OCI-M2 (cell line): Measurements from ENCODE around the gene FAM162A.
A peak's percentile ranks its signal among the peaks of the same experiment; 100 is the strongest.
"Not testable (repeated sequence)": the region's sequence is repeated elsewhere in the genome, so short reads cannot be mapped to it uniquely, and the experiment has no call there.

ENCODE experiments used
- DNase-seq: peaks from one replicate; lab custom pipeline; 2025; ENCODE audit not compliant: unreplicated experiment; lab: John Stamatoyannopoulos, UW

FAM162A gene, protein sequence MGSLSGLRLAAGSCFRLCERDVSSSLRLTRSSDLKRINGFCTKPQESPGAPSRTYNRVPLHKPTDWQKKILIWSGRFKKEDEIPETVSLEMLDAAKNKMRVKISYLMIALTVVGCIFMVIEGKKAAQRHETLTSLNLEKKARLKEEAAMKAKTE

GRCh38 chr3:122383771-122384697 lies at the start of gene FAM162A:
Gene FAM162A, plus strand, starts transcription at chr3:122384182. Its CDS starts 84 bp downstream, at chr3:122384266.
- DNase-seq: peak; percentile 49

DNA sequence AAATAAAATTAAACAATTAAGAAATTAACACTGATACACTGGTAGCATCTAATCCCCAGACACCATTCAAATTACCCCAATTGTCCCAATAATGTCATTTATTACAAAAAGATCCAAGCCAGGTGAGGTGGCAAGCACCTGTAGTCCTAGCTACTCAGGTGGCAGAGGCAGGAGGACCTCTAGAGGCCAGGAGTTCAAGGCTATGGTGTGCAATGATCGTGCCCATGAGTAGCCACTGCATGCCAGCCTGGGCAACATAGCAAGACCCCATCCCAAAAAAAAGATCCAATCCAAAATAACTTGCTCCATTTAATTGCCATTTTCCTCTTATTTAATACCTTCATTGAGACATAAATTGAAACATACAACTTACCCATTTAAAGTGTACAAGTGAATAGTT lies 41.2 kb upstream of the FAM162A start:
- DNase-seq: no peak

DNA sequence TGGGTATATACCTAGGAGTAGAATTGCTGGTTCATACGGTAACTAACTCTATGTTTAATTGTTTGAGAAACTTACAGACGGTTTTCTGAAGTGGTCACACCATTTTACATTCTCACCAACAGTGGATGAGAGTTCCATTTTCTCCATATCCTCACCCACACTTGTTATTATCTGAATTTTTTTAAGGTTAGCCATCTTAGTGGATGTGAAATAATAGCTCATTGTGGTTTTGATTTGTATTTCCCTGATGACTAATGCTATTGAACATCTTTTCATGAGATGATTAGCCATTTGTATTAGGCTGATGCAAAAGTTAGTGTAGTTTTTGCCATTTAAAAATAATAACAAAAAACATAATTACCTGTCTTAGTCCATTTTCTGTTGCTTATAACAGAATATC lies 40.3 kb upstream of the FAM162A start:
- DNase-seq: no peak

DNA sequence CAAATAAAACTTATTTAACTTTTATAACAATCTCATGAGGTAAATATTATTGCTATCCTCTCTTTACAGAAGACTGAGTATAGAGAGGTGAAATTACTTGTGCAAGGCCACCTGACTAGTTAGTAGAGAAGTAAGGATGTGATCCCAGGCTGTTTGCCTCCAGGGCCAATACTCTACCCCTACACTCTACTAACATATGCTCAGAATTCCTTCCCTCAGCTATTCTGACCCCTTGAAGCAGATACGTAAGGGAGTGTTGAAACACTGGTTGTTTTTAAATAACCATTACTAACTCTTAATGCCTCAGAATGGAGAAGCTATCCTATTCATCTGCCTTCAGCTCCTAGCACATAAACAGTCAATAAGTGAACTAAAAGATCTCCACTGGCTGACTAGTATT lies 34.8 kb upstream of the FAM162A start:
- DNase-seq: no peak

- no peak for DNase-seq
These were observed 33.1 kb upstream of the FAM162A start for GRCh38 chr3:122350814-122351418.

GRCh38 chr3:122351612-122352011 lies 32.4 kb upstream of the FAM162A start:
- DNase-seq: no peak

DNA sequence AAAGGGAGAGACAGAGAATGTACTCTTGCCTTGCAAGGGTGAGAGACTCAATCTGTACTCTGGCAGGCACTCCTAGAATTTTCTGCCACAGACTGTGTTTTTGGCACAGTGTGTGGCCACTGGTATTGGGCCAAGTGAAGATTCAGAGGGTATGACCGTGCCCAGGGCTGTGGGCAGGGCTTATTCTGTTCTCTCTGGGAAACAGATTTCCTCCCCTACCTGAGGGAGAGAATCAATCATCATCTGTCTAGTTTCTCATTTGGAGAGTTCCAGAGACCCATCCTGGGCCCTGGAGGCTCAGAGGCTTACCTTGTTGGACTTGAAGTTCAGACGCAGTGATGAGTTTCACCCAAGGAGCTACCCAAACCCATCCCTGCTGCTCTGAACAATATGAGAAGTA lies 30.8 kb upstream of the FAM162A start:
- no peak for DNase-seq

DNA sequence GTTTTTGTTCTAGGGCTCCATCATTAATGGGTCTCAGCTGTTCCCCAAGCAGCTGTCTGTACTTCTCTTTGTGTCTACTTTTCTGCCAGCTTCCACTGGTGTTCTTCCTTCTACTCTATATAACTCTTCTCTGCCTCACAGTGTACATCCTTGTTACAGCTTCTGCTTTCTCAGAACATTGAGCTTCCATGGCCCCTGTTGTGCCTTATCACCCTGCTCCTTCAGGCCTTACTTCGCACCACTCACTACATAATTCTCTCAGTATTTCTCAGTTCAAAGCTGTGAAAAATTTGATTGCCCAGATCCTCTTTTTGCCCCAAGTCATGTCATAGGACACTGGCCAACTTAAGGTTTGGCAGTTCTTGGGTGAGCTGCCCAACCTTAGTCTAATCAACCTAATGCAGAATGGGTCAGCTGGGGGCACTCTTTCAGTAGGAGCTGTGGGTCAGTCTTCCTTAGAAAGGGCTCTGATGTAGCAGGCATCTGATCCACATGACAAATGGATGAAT lies 30.0 kb upstream of the FAM162A start:
- DNase-seq: no peak

DNA sequence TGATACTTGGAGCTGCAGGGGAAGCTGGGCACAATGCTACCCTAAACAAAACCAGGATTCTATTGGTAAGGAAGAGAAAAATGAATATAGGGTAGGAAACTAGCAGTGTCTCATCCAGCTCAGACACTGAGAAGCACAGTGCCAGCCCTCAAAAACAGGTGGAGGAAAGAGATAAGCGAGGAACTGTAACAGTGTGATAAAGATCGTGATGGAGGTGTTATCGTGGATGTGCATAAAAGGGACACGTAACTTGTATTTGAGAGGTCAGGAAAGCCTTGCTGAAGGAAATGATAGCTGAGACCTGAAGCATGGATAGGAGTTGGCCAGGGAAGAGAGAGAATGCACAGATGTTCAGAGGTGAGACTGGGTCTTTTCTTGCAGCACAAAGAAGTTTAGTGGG lies 28.4 kb upstream of the FAM162A start:
- no peak for DNase-seq

DNA sequence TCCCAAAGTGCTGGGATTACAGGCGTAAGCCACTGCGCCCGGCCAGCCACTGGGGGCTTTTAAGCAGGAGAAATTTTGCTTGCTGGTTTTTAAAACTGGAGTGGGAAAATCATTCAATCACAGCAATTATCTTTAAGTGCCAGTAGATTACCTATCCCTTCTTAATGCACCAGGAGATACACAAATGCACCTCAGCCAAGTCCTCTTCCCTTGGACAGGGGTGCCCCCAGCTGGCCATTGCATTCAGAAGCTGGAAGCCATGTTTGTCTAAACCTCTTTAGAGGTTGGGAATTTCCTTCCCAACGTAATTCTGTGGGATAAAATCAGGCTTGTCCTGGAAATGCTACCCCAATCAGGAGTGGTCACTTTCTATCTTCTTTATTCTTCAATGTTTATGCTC lies 27.6 kb upstream of the FAM162A start:
- DNase-seq: no peak

DNA sequence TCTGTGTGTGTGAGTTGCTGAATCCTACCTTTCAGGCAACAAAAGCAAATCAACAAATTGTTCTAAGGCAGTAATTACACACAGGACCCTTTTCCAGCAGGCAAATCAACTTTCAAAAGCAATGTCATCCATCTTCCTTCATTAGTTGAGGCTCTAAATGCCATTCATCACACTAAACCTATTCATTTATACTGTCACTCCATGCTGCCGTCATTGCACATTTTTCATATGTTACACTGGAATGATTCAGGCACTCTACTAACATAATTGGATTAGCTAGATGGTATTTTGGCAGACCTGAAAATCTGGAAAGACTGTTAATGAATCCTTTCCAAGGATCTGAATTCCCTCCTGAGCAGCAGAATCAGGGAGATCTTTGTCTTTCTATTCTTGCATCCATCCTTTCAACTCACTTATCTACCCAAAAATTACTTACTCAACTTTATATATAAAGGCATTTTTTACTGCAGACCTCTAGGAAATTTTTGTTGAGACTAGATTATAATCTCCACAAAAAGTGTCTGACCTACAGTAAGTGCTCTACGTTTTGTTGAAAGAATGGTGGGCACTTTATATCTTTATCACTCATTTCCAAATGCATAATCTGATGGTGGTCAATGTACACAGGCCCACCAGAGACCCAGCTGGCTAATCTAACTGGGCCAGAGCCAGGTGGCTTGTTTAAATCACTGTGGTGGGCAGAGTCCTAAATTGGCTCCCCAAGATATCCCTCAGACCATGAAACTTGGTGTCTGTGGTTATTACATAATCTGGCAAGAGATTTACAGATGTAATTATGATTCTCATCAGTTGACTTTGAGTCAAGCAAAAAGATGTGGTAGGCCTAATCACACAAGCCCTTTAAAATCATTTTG lies 25.9 kb upstream of the FAM162A start:
- DNase-seq: no peak

- no peak for DNase-seq
These were observed 25.3 kb upstream of the FAM162A start for GRCh38 chr3:122358703-122359032.

DNA sequence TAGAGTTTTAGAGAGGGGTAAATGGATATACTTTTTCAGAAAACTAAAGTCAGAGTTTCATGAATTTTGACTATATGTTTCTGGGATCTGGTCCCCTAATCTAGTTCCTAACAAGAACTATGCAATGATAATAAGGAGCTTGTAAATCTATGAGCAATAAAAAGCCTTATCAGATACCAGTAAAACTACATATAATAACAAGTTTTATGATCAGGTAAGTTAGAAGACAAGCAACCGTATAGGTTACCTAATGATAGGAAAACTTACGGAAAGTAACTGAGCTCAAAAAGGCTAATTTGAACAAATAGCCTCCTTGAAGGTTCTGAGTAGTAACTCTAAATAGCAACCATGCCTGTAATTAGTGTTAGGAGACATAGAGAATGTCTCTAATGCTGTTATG lies 22.0 kb upstream of the FAM162A start:
- DNase-seq: no peak

- DNase-seq: no peak
These were observed 19.5 kb upstream of the FAM162A start for GRCh38 chr3:122364490-122364889.

DNA sequence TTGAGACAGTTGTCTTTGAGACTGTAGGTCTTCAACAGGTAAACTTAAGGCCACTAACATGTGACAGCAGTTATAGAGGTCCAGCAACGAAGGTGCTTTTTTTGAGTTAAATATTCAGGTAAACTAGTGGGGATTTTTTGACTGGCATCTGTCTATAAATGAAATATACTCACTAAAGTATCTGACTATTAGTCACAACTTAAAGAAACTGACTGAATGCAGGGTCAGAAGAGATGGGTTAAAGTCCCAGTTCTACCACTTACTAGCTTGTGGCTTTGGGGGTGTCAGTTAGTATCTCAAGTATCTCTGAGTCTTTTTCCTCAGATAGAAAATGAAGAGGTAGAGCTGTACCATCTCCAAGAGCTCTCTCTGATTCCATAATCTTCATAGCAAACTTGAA lies 18.9 kb upstream of the FAM162A start:
- DNase-seq: no peak

- not testable (repeated sequence) for DNase-seq
These were observed 18.2 kb upstream of the FAM162A start for GRCh38 chr3:122365582-122366378.

DNA sequence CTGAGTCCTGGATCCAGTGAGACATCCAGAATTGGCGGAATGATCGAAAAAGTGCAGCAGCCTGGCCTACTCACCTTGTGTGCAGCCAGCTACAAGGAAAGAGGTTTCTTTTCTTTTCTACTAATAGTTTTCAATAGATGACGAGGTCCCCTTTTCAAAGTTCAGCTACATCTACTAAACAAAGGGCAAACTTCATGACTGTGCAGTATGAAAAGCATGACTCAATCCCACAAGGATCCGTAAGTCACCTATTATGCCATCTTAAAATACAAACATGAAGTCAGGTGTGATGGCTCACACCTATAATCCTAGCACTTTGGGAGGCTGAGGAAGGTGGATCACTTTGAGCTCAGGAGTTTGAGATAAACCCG lies 17.6 kb upstream of the FAM162A start:
- DNase-seq: no peak

DNA sequence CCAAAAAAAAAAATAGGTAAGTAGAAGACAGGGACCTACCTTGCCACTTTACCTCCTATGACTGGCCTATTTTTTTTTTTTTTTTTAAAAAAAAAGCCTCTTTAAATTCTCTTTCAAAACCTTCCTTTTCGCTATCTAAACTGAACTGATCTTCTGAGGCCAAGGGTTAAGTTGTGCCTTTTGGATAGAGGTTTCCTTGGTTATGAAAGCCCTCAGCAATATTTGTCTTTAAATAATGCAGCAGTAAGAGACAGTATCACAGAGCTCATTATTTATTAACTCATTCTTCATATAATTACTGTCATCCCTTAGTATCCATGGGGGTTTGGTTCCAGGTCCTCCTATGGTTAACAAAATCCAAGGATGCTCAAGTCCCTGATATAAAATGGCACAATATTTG lies 9.9 kb upstream of the FAM162A start:
- DNase-seq: no peak

- DNase-seq: no peak
These were observed 6.0 kb upstream of the FAM162A start for GRCh38 chr3:122377975-122378374.

DNA sequence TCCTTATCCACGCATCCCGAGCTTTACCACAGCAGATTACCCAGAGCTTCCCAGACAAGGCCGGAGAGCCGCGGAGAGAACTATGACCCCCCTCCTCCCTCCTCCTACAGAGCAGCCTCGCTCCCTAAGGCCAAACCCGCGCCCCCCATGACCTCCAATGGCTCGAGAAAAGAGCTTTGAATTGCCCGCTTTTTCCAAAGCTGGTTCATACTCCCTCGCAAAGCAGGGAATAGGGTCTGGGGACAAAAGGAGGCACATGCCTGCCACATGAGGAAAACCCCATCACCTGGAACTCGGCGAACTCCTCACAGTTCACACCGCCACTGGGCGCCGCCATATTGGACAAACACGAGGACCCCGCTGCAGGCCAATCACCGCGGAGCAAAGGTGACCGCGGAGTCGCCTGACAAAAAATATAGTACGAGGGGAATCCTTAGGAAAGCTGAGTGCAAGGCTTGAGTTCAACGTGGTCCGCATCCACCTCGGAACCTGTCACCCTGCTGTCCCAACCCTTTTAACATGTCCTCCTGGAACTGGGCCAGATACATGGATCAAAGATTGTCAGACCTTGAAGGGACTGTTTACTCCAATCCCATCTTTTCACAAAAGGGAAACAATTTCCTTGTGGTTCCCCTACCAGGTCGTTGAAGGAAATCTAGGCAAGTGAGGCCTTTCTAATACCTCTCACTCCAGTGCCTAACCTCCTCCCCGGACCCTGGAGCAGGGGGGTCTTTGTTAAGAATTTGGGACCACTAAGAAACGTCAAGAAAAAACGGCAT lies 905 bp upstream of the FAM162A start, which contains the start of gene MIX23:
Gene MIX23, minus strand, starts transcription at position 344 of the 779 bp plus-strand sequence. Its CDS starts 7 bp downstream, at position 337.
- peak; percentile 77 for DNase-seq
